Endodermal cell (in vitro differentiated cells): ENCODE results near the gene KLHL14. TPM values are rescaled to one million over a fixed set of nuclear protein-coding genes. Genes with fewer than 3 reads are reported as not detected.

ENCODE experiments used
- DNase-seq: peaks from one replicate; pipeline ENCODE4 v3.0.0-alpha.2; 2017
- H3K27ac ChIP-seq: 2 replicates; pipeline ENCODE4 v1.5.1; 2013; ENCODE audit warnings: mild to moderate bottlenecking, low read depth, low read length, moderate library complexity
- H3K27me3 ChIP-seq: 2 replicates; pipeline ENCODE4 v1.6.1; 2013; ENCODE audit warnings: mild to moderate bottlenecking, low read length, moderate library complexity; ENCODE audit not compliant: insufficient read depth, control insufficient read depth, poor library complexity, severe bottlenecking
- H3K36me3 ChIP-seq: 2 replicates; pipeline ENCODE4 v1.7.0; 2013; ENCODE audit warnings: mild to moderate bottlenecking, low read length, moderate library complexity; ENCODE audit not compliant: control insufficient read depth, insufficient read depth
- H3K4me1 ChIP-seq: one replicate; pipeline ENCODE4 v1.7.0; 2013; ENCODE audit warnings: low read length; ENCODE audit not compliant: control insufficient read depth, insufficient read depth
- H3K4me3 ChIP-seq: 2 replicates; pipeline ENCODE4 v1.5.1; 2013; ENCODE audit warnings: mild to moderate bottlenecking, low read length, moderate library complexity
- H3K9ac ChIP-seq: 2 replicates; pipeline ENCODE4 v1.6.1; 2013; ENCODE audit warnings: mild to moderate bottlenecking, low read length, moderate library complexity; ENCODE audit not compliant: poor library complexity, severe bottlenecking; ENCODE audit errors: extremely low read depth
- H3K9me3 ChIP-seq: 2 replicates; pipeline ENCODE4 v1.6.1; 2013; ENCODE audit warnings: mild to moderate bottlenecking, low read length, moderate library complexity; ENCODE audit not compliant: control insufficient read depth
- H3K27ac Mint-ChIP-seq: 2 replicates; pipeline ENCODE4 v1.8.0; 2020; ENCODE audit warnings: mixed read lengths
- H3K27me3 Mint-ChIP-seq: 2 replicates; pipeline ENCODE4 v1.8.0; 2021; ENCODE audit warnings: mild to moderate bottlenecking, mixed read lengths; ENCODE audit not compliant: insufficient read depth
- H3K36me3 Mint-ChIP-seq: 2 replicates; pipeline ENCODE4 v1.8.0; 2020; ENCODE audit warnings: low read depth, mixed read lengths
- H3K4me1 Mint-ChIP-seq: 2 replicates; pipeline ENCODE4 v1.8.0; 2020; ENCODE audit warnings: mixed read lengths
- H3K4me3 Mint-ChIP-seq: 2 replicates; pipeline ENCODE4 v1.8.0; 2020; ENCODE audit warnings: mild to moderate bottlenecking, moderate library complexity, mixed read lengths
- H3K9me3 Mint-ChIP-seq: 2 replicates; pipeline ENCODE4 v1.8.0; 2020; ENCODE audit warnings: mild to moderate bottlenecking, mixed read lengths
- CTCF ChIP-seq: fragments of 200-600 bp; sonication (generic); conservative IDR thresholded peaks from 2 replicates; pipeline ENCODE4 v1.5.0; 2021; ENCODE audit warnings: antibody characterized with exemption, mild to moderate bottlenecking
- WGBS, 2 experiments: methylation state at CpG; one replicate each; pipeline versions ENCODE4 v1.1.5 to v1.1.7; 2013; ENCODE audit warnings: missing lambda C conversion rate in 2 of 2, mixed read lengths in 1 of 2; ENCODE audit not compliant: insufficient coverage in 1 of 2, insufficient read length in 1 of 2; 5-methylcytosine and 5-hydroxymethylcytosine counted together
- total RNA-seq, 2 donors: library from RNA; stranded (reverse); fragmentation: NEBNext Ultra II Directional in 1 of 2; extraction: Animal tissue kit (Norgen Biotek cat#: 25700) in 1 of 2; gene quantifications; 2 replicates in 1 of 2; 3 replicates in 1 of 2; pipeline ENCODE4 v1.2.1, GENCODE V29; 2021

The KLHL14 gene
- total RNA-seq, 2 donors from 2014 or later = 4.2 TPM

GRCh38 chr18:32742579-32742978 lies 30.2 kb downstream of the KLHL14 start:
- Histone ChIP-seq H3K9ac (no peak overlapping the region), H3K4me1 (no peaks in the 10 kb centered on the region), H3K4me3 (no peak overlapping the region), H3K27me3 (no peaks in the 10 kb centered on the region), H3K36me3 (no peaks in the 10 kb centered on the region), H3K9me3 (no peaks in the 10 kb centered on the region), H3K27ac (no peak overlapping the region)
- Mint-ChIP-seq H3K27me3 (no peaks in the 10 kb centered on the region), H3K36me3 (no peaks in the 10 kb centered on the region), H3K9me3 (no peaks in the 10 kb centered on the region), H3K27ac (peak overlapping the region; percentile 8), H3K4me3 (no peak overlapping the region), H3K4me1 (peaks cover 7% of the 10 kb centered on the region)
- peak; percentile 43 for DNase-seq
- TF ChIP-seq CTCF = no peak
- 73 to 88% methylated on average over 3 to 5 of the region's 5 CpGs for WGBS, 2 experiments

- H3K36me3 Mint-ChIP-seq = peaks cover 8% of the 10 kb centered on the region
Observed at GRCh38 chr18:32735781-32736180, 37.0 kb downstream of the KLHL14 start.

GRCh38 chr18:32734442-32734841 lies 38.4 kb downstream of the KLHL14 start:
- peaks cover 3% of the 10 kb centered on the region for H3K9me3 Mint-ChIP-seq
- H3K27ac Mint-ChIP-seq = no peak overlapping the region
- H3K36me3 ChIP-seq = no peaks in the 10 kb centered on the region
- H3K9me3 ChIP-seq = peaks cover 6% of the 10 kb centered on the region
- peaks cover 3% of the 10 kb centered on the region for H3K4me1 Mint-ChIP-seq
- no peak overlapping the region for H3K4me3 ChIP-seq
- H3K4me1 ChIP-seq = no peaks in the 10 kb centered on the region
- no peak overlapping the region for H3K27ac ChIP-seq
- WGBS, 2 experiments = 95 to 100% methylated on average over 1 to 2 of the region's 2 CpGs
- no peak overlapping the region for H3K4me3 Mint-ChIP-seq
- TF ChIP-seq CTCF = no peak
- H3K9ac ChIP-seq = no peak overlapping the region
- peaks cover 8% of the 10 kb centered on the region for H3K36me3 Mint-ChIP-seq
- H3K27me3 ChIP-seq = no peaks in the 10 kb centered on the region
- peaks cover 14% of the 10 kb centered on the region for H3K27me3 Mint-ChIP-seq
- DNase-seq = no peak

More at GRCh38 chr18:32735781-32736180, 37.0 kb downstream of the KLHL14 start:
- peaks cover 3% of the 10 kb centered on the region for H3K4me1 Mint-ChIP-seq
- Histone ChIP-seq H3K27me3 (no peaks in the 10 kb centered on the region), H3K9me3 (peaks cover 6% of the 10 kb centered on the region), H3K4me3 (no peak overlapping the region), H3K36me3 (no peaks in the 10 kb centered on the region), H3K9ac (no peak overlapping the region), H3K4me1 (no peaks in the 10 kb centered on the region), H3K27ac (no peak overlapping the region)
- peaks cover 3% of the 10 kb centered on the region for H3K9me3 Mint-ChIP-seq
- H3K4me3 Mint-ChIP-seq = no peak overlapping the region
- 80% methylated on average over 1 of the region's 2 CpGs; no CpG with 5 or more reads in 1 of the 2 experiments for WGBS, 2 experiments
- no peak for DNase-seq
- H3K27ac Mint-ChIP-seq = no peak overlapping the region
- no peak for TF ChIP-seq CTCF
- H3K27me3 Mint-ChIP-seq = peaks cover 14% of the 10 kb centered on the region
